Measurements from ENCODE around the gene RAB40C.
A peak's percentile ranks its signal among the peaks of the same experiment; 100 is the strongest.

The RAB40C gene

DNA sequence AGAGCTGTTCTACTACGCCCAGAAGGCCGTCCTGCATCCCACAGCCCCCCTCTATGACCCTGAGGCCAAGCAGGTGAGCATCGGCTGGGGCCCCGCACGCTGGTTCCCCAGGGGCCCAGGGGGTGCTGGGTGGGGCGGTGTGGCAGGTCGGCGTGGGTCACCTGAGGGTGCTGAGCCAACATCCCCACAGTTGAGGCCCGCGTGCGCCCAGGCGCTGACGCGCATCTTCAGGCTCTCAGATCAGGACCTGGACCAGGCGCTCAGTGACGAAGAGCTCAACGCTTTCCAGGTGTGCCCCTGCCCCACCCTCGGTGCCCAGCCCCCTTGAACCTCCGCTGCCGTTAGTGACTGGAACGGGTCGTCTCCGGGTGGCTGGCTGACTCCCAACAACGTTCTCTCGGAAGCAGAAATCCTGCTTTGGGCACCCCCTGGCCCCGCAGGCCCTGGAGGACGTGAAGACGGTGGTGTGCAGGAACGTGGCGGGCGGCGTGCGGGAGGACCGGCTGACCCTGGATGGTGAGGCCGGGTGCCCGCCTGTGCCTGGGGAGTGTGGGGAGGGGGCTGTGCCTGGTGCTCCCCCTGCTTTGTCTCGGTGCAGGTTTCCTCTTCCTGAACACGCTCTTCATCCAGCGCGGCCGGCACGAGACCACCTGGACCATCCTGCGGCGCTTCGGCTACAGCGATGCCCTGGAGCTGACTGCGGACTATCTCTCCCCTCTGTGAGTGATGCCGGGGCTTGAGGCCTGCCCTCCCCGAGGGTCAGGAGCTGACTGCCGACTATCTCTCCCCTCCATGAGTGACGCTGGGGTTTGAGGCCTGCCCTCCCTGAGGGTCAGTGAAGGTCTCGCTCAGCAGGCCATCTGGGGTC is 80.9 kb downstream of the RAB40C start:
- no peak for DNase-seq (ENCODE audit: low spot score)

DNA sequence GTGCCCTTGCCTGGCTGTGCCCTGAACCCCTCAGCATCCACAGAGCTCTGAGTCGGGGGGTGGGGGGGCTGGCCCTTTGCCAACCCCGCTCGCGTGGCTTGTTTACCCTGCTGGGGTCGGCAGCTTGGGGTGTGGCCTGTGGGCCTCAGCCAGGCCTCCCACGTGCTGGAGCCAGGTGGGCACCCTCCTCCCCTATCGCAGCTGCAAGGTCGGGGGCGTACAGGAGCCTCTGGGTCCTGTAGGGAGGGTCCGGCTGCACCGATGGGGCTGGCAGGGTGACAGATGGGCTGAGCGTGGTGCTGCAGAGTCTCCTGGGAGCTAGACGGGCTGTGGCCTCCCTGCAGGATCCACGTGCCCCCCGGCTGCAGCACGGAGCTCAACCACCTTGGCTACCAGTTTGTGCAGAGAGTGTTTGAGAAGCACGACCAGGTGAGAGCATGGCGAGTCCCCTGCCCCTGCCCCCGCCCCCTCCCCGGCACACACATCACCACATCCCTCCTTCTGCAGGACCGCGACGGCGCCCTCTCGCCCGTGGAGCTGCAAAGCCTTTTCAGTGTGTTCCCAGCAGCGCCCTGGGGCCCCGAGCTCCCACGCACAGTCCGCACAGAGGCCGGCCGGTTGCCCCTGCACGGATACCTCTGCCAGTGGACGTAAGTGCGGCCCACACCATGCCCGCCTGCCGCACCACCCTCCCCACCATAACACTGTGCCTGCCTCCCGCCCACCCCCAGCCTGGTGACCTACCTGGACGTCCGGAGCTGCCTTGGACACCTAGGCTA is 81.7 kb downstream of the RAB40C start:
- DNase-seq (ENCODE audit: low spot score), result no peak

DNA sequence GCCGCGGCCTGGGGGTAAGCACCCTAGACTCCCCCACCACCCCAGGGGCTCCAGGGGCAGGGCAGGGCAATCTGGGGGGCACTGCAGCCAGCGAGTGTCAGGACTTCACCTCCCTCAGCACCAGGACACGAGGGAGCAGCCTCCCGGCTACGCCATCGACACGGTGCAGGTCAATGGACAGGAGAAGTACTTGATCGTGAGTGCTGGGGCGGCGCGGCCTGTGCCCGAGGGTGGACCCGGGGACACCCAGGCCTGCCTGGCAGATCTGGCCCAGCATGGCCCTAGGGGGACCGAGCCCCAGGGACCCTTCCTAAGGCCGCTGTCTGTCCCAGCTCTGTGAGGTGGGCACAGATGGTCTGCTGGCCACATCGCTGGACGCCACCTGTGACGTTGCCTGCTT is 82.5 kb downstream of the RAB40C start:
- DNase-seq (ENCODE audit: low spot score), result no peak

DNA sequence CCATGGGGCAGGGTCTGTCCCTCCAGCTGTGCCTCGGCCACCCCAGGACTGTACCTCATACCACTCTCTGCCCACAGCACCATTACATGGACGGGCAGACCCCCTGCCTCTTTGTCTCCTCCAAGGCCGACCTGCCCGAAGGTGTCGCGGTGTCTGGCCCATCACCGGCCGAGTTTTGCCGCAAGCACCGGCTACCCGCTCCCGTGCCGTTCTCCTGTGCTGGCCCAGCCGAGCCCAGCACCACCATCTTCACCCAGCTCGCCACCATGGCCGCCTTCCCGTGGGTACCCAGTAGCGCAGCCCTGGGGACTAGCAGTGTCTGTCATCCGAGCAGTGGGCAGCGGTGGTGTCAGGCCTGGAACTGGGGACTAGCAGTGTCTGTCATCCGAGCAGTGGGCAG is 83.0 kb downstream of the RAB40C start:
- no peak for DNase-seq (ENCODE audit: low spot score)

DNA sequence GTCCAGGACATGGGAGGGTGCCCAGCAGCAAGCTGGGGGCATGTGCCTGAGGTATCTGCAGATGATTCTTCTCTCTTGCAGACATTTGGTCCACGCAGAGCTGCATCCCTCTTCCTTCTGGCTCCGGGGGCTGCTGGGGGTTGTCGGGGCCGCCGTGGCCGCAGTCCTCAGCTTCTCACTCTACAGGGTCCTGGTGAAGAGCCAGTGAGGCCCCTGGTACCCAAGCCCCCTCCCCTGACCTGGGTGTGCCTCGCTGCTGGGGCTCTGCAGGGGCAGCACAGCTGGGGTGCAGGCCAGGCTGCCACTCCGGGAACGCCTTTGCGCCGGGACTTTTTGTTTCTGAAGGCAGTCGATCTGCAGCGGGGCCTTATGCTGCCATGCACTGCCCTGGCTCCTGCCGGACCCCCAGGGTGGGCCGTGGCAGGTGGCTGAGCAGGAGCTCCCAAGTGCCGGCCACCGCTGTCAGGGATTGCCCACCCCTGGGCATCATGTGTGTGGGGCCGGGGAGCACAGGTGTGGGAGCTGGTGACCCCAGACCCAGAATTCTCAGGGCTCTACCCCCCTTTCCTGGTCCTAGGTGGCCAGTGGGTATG is 83.6 kb downstream of the RAB40C start:
- DNase-seq (ENCODE audit: low spot score), result no peak

DNA sequence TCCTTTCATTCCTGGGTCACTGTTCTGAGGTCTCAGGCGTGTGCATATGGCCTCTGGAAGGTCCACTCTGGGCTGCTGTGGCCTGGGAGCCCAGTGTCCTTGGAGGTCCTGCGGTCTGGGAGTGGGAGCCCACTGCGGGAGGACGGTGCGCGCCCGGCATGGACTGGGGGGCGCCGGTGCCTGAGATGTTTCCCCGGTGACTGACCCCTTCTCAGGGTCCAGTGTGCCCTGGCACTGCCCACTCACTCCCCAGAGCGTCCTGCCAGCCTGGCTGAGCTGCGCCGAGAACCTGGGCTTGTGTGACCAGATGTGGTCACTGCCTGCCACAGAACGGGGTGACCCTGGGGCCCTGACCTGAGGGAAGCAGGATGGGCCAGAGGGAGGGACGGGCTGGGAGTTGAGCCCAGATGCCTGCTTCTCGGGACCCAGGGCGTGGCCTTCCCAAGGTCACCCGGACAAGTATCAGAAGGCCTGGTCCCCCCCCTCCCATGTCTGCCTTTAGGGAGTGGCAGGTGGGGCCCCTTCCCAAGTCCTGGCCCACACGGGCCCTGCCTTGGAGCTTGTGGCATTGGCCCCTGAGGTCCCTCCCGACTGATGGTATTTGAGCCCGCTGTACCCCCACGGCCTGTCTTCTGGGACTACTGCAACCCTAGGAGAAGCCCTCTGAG is 84.5 kb downstream of the RAB40C start:
- DNase-seq (ENCODE audit: low spot score), result no peak

DNA sequence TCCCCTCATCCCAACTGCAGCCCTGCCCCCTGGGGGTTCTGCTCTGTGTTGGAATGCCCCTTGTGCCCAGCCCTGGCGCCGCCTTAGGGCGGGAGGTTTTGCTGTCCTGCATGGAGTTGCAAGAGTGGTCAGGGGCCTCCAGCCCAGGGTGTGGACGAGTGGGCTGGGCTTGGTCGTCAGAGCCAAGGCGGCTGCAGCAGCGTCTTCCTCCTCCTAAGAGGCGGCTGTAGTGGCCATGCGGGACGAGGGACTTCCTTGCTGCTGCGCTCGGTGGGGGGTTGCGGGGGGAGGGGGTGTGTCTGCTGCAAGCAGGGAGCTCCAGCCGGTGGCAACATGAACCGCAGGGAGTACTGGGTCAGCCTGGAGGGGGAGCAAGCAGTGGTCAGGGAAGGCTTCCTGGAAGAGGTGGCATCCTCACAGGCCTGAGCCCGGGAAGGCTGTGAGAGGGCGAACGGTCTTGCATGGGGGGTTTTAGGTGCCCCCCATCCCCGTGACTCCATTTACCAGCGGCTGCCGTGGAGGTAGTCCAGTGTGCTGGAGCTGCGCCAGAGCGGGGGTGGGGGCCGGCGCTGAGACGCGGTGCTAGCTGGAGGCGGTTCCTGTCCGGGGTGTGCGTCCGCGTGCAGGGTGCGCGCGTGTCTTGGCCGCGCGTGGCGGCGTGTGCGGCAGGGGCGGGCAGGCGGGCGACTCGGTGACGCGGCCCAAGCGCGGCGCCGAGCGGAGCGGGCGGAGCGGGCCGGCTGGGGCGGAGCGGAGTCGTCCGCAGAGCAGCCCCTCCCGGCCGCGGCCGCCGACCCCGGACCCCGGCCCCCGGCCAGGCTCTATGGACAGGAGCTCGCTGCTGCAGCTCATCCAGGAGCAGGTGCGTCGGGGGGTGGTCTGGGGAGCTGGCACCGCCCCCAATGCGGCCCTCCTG is 85.4 kb downstream of the RAB40C start, which contains the start of gene RHBDL1:
RHBDL1 (plus strand) TSS at position 704 of the 916 bp plus-strand sequence; CDS start at position 824, 120 bp downstream.
- DNase-seq (ENCODE audit: low spot score), result peak; percentile 68

DNA sequence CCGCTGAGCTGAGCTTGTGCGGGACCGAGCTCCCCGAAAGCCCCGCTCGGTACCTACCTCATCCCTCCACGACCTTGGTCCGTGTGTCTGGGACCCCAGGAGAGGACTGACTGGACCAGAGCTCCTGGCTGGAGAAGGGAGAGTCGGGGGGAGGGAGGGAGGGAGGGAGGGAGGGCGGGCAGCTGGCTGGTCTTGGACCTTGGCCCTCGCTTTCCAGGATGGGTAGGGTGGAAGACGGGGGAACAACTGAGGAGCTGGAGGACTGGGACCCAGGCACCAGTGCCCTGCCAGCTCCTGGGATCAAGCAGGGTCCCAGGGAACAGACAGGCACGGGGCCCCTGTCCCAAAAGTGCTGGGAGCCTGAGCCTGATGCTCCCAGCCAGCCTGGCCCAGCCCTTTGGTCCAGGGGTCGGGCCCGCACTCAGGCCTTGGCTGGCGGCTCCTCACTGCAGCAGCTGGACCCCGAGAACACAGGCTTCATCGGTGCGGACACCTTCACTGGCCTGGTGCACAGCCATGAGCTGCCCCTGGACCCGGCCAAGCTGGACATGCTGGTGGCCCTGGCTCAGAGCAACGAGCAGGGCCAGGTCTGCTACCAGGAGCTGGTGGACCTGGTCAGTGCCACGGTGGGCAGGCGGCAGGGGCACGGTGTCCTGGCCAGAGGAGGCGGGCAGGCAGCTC is 86.2 kb downstream of the RAB40C start:
- DNase-seq (ENCODE audit: low spot score), result peak; percentile 18

DNA sequence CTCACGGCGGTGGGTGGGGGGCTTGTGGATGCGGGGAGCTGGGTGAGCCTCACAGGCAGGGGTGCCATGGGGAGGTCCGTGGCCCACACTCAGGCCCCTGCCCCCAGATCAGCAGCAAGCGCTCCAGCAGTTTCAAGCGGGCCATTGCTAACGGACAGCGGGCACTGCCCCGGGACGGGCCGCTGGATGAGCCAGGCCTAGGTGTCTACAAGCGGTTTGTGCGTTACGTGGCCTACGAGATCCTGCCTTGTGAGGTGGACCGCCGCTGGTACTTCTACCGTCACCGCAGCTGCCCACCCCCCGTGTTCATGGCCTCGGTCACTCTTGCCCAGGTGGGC is 86.7 kb downstream of the RAB40C start:
- DNase-seq (ENCODE audit: low spot score), result no peak

DNA sequence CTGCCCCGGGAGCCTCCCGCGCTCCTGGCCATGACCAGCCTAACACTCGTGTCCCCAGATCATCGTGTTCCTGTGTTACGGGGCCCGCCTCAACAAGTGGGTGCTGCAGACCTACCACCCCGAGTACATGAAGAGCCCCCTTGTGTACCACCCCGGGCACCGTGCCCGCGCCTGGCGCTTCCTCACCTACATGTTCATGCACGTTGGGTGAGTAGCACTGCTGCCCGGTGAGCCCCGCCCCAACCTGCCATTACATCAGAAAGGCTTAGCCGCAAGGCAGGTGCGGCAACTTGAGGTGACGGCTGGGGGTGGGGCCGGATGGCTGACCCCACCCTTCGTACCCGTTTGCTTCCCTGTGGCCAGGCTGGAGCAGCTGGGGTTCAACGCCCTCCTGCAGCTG is 87.0 kb downstream of the RAB40C start:
- no peak for DNase-seq (ENCODE audit: low spot score)

DNA sequence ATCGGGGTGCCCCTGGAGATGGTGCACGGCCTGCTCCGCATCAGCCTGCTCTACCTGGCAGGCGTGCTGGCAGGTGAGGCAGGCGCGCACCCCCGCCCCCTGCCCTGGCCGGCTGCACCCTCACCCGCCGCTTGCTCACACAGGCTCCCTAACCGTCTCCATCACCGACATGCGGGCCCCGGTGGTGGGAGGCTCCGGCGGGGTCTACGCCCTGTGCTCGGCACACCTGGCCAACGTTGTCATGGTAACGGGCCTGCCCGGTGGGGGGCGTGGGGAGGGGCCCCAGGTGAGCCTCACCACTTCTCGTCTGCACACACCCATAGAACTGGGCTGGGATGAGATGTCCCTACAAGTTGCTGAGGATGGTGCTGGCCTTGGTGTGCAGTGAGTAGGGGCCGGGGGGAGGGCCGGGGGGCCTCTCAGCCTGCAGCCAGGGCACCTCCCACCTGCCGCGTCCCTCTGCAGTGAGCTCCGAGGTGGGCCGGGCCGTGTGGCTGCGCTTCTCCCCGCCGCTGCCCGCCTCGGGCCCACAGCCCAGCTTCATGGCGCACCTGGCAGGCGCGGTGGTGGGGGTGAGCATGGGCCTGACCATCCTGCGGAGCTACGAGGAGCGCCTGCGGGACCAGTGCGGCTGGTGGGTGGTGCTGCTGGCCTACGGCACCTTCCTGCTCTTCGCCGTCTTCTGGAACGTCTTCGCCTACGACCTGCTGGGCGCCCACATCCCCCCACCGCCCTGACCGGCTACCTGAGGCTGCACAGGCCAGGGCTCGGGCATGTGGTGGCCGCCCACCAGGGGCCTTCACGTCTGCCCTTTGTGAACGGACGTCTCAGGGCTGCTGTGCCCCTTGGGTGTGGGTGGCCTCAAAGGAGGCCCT is 87.7 kb downstream of the RAB40C start:
- DNase-seq (ENCODE audit: low spot score), result no peak

DNA sequence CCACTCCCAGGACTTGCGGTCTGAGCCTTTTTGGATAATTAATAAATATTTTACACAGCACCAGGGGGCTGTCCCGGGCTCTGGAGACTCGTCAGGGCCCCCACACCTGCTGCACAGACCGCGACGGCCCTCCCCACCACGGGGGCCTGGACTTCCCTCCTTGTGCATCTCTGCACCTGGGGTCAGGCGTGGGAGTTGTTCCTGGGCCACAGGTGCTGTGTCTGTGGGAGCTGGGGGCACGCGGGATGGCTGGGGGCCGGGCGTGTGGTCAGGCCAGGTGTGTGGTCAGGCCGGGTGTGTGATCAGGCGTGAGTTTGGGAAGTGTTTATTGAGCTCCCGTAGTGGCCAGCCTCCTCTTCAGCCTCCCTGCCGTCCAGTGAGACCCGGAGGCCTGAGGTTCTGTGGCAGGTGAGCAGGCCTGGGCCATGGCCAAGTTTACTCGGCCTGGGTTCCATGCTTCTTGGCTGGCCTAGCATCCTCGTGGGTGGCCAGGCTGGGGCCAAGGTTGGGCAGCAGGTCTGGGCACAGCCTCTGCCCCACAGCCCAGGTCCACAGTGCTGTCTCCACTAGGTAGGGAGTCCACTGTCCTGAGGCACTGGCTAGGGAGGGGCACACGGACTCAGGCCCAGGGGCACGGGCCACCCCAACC is 88.5 kb downstream of the RAB40C start:
- DNase-seq (ENCODE audit: low spot score), result no peak
